ENCODE data around the gene CTCF.

CTCF gene

GRCh38 chr16:67549240-67549639, 13.1 kb upstream of the CTCF start:
- DNase-seq: no peak

- no peak for DNase-seq
Observed at GRCh38 chr16:67549936-67550335, 12.4 kb upstream of the CTCF start.

GRCh38 chr16:67551091-67551490, 11.2 kb upstream of the CTCF start:
- no peak for DNase-seq

- no peak for DNase-seq
Observed at GRCh38 chr16:67551972-67552371, 10.4 kb upstream of the CTCF start.

GRCh38 chr16:67552476-67552875, 9.8 kb upstream of the CTCF start:
- DNase-seq: no peak

- peak in 1 of 2 donors; percentile 63 for DNase-seq
Observed at GRCh38 chr16:67555795-67556212, 6.5 kb upstream of the CTCF start.

- DNase-seq: no peak
Observed at GRCh38 chr16:67558859-67559258, 3.5 kb upstream of the CTCF start.

- no peak for DNase-seq
Observed at GRCh38 chr16:67560827-67561342, 1.4 kb upstream of the CTCF start.

GRCh38 chr16:67561501-67561823, 864 bp upstream of the CTCF start:
- no peak for DNase-seq

GRCh38 chr16:67561824-67562525, 351 bp upstream of the CTCF start:
- peak; percentile 98 for DNase-seq

- peak; percentile 61 to 67 for DNase-seq
Observed at GRCh38 chr16:67562918-67563707, 787 bp downstream of the CTCF start.

GRCh38 chr16:67563708-67564468, 1.6 kb downstream of the CTCF start:
- peak in 1 of 2 donors; percentile 55 for DNase-seq

GRCh38 chr16:67565470-67566100, 3.3 kb downstream of the CTCF start:
- DNase-seq: no peak

- no peak for DNase-seq
Observed at GRCh38 chr16:67571464-67571863, 9.1 kb downstream of the CTCF start.

- no peak for DNase-seq
Observed at GRCh38 chr16:67571981-67572431, 9.7 kb downstream of the CTCF start.

- no peak for DNase-seq
Observed at GRCh38 chr16:67579686-67580085, 17.4 kb downstream of the CTCF start.

- DNase-seq: no peak
Observed at GRCh38 chr16:67580202-67580601, 17.9 kb downstream of the CTCF start.

- no peak for DNase-seq
Observed at GRCh38 chr16:67593288-67593687, 31.0 kb downstream of the CTCF start.

- DNase-seq: no peak
Observed at GRCh38 chr16:67593701-67594100, 31.4 kb downstream of the CTCF start.

GRCh38 chr16:67594256-67594915, 32.1 kb downstream of the CTCF start:
- DNase-seq: no peak

GRCh38 chr16:67594956-67595355, 32.6 kb downstream of the CTCF start:
- no peak for DNase-seq

- no peak for DNase-seq
Observed at GRCh38 chr16:67598527-67598926, 36.2 kb downstream of the CTCF start.
